Measurements from ENCODE around the gene ZBTB7C. TPM values are rescaled to one million over a fixed set of nuclear protein-coding genes. Genes with fewer than 3 reads are reported as not detected.

Gene ZBTB7C
- polyA plus RNA-seq (2012; ENCODE audit: insufficient read length, low read depth) = not detected

DNA sequence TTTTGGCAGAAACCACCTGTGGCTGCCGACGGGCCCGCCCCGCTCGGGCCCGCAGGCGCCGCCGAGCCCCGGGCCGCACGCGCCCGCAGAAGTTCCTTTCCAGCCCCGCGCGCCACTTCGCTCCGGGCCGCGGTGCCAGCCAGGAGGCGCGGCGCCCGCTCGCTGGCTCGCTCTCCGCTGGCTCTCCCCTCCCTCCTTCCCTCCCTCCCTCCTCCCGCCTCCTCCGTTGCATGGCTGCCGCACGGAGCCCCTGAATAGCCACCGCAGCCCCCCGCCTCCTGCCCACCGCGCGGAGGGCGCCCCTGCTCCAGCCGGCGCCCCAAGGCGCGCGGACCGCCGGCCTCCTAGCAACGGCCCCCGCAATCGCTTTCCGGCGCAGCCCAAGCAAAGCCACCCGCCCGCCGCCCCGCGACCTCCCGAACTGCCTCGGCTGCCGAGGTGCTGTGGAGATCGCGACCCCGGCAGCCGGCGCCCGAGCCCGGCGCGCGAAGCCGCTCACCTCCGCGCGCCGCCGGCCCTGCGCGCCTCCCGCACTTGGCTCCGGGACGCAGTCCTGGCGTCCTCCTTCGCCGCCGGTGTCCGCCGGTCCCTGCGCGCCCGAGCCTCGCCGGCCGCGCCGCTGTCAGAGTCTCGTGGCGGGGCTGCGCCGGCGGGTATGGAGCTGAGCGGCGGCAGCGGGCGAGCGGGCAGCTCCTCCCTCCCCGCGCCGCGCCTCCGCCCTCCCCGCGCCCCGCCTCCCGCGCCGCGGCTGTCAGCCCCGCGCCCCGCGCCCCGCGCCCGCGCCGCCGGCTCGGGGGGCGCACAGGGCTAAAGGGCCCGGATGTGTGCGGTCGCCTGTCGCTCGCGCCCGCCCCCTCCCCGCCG lies at the start of gene ZBTB7C:
TSS of gene ZBTB7C (minus strand) at position 657 of the 864 bp plus-strand sequence.
- TF ChIP-seq, protein P1, sequence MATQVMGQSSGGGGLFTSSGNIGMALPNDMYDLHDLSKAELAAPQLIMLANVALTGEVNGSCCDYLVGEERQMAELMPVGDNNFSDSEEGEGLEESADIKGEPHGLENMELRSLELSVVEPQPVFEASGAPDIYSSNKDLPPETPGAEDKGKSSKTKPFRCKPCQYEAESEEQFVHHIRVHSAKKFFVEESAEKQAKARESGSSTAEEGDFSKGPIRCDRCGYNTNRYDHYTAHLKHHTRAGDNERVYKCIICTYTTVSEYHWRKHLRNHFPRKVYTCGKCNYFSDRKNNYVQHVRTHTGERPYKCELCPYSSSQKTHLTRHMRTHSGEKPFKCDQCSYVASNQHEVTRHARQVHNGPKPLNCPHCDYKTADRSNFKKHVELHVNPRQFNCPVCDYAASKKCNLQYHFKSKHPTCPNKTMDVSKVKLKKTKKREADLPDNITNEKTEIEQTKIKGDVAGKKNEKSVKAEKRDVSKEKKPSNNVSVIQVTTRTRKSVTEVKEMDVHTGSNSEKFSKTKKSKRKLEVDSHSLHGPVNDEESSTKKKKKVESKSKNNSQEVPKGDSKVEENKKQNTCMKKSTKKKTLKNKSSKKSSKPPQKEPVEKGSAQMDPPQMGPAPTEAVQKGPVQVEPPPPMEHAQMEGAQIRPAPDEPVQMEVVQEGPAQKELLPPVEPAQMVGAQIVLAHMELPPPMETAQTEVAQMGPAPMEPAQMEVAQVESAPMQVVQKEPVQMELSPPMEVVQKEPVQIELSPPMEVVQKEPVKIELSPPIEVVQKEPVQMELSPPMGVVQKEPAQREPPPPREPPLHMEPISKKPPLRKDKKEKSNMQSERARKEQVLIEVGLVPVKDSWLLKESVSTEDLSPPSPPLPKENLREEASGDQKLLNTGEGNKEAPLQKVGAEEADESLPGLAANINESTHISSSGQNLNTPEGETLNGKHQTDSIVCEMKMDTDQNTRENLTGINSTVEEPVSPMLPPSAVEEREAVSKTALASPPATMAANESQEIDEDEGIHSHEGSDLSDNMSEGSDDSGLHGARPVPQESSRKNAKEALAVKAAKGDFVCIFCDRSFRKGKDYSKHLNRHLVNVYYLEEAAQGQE (IDR thresholded peaks at IDR 0.05; ENCODE audit: insufficient read depth in 1 of 2, low read depth in 2 of 2, low read length in 2 of 2) = no peak
- TF ChIP-seq SIN3A (IDR thresholded peaks at IDR 0.05; ENCODE audit: borderline replicate concordance, insufficient read depth, low read length) (no peak), POLR2AphosphoS5 (IDR thresholded peaks at IDR 0.05; ENCODE audit: low read depth, low read length) (no peak), FOXP2 (optimal IDR thresholded peaks at IDR 0.05; ENCODE audit: borderline replicate concordance, extremely low read depth, extremely low read length, insufficient read depth) (no peak), TAF1 (IDR thresholded peaks at IDR 0.05; ENCODE audit: borderline replicate concordance, insufficient read depth, low read length) (no peak)

GRCh38 chr18:48456838-48457237 lies 47.7 kb upstream of the ZBTB7C start:
- TF ChIP-seq, protein P1 (IDR thresholded peaks at IDR 0.05; ENCODE audit: insufficient read depth in 1 of 2, low read depth in 2 of 2, low read length in 2 of 2) = no peak

DNA sequence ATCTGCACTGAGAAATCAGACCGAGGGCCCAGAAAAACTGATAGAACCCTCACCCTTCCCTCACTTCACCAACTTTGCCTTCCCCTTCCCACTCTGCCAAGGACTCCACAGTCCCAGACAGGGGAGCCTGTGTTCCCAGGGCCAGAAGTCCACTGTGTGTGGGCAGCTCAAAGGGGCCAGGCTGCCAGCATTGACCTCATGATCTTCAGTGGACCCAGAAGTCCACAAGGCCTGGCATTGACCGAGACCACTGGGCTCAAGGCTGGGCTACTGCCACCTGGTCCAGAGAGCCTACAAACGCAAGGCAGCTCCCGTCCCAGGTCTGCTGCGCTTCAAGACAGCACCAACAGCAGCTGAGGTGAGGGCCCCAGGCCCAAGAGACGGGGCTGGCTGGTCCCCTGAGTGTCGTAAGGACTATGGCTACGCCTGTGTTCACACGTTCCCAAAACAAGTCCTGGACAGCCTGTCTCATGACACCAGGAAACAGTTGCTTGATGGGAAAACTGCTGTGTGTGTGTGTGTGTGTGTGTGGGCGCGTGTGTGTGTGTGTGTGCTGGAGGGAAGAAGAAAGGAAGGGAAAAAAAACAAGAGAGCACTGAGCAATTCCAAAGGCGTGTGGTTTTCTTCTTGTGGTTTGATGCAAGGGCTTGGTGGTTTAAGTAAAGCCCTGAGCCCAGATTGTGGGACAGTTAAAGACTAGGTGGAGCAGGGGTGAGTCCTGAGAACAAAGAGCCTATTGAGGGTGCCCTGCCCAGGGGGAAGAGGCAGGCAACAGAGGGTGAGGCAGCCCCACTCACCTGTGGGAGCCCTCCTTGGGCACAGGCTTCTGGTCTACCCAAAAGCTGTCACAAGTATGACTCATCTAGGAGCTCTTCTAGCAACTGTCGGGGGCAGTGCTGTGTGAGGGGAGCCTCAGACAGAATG lies 46.6 kb upstream of the ZBTB7C start:
- TF ChIP-seq, protein P1 (IDR thresholded peaks at IDR 0.05; ENCODE audit: insufficient read depth in 1 of 2, low read depth in 2 of 2, low read length in 2 of 2) = no peak
- no peak for TF ChIP-seq FOXP2 (optimal IDR thresholded peaks at IDR 0.05; ENCODE audit: borderline replicate concordance, extremely low read depth, extremely low read length, insufficient read depth)
- no peak for TF ChIP-seq SIN3A (IDR thresholded peaks at IDR 0.05; ENCODE audit: borderline replicate concordance, insufficient read depth, low read length)
- TF ChIP-seq TAF1 (IDR thresholded peaks at IDR 0.05; ENCODE audit: borderline replicate concordance, insufficient read depth, low read length) = no peak
- no peak for TF ChIP-seq POLR2AphosphoS5 (IDR thresholded peaks at IDR 0.05; ENCODE audit: low read depth, low read length)

- TF ChIP-seq TAF1 (IDR thresholded peaks at IDR 0.05; ENCODE audit: borderline replicate concordance, insufficient read depth, low read length) = no peak
- TF ChIP-seq FOXP2 (optimal IDR thresholded peaks at IDR 0.05; ENCODE audit: borderline replicate concordance, extremely low read depth, extremely low read length, insufficient read depth) = no peak
- no peak for TF ChIP-seq SIN3A (IDR thresholded peaks at IDR 0.05; ENCODE audit: borderline replicate concordance, insufficient read depth, low read length)
- TF ChIP-seq, protein P1 (IDR thresholded peaks at IDR 0.05; ENCODE audit: insufficient read depth in 1 of 2, low read depth in 2 of 2, low read length in 2 of 2) = no peak
- TF ChIP-seq POLR2AphosphoS5 (IDR thresholded peaks at IDR 0.05; ENCODE audit: low read depth, low read length) = no peak
Observed at GRCh38 chr18:48454261-48454757, 45.1 kb upstream of the ZBTB7C start.
